Prostate gland (tissue), 2 donors: Measurements from ENCODE around the gene SZRD1.

Source experiments
- POLR2A ChIP-seq: fragments of 450-650 bp; IDR thresholded peaks from one replicate; pipeline ENCODE4 v1.6.1; 2016; ENCODE audit warnings: antibody characterized with exemption, mild to moderate bottlenecking
- POLR2AphosphoS5 ChIP-seq: sonication (generic); formaldehyde crosslinking; IDR thresholded peaks from one replicate; pipeline ENCODE4 v1.6.1; 2017; ENCODE audit warnings: antibody characterized with exemption
- TF ChIP-seq, protein P1 (sequence below), 4 experiments: fragments of 200-600 bp in 2 of 4; fragments of 450-650 bp in 2 of 4; sonication (generic) in 2 of 4; IDR thresholded peaks; 1 replicate in 3 of 4; 2 replicates in 1 of 4; pipeline ENCODE4 v1.5.1; 2016 to 2019; ENCODE audit warnings: antibody characterized with exemption in 4 of 4, mild to moderate bottlenecking in 2 of 4, moderate library complexity in 2 of 4

DNA sequence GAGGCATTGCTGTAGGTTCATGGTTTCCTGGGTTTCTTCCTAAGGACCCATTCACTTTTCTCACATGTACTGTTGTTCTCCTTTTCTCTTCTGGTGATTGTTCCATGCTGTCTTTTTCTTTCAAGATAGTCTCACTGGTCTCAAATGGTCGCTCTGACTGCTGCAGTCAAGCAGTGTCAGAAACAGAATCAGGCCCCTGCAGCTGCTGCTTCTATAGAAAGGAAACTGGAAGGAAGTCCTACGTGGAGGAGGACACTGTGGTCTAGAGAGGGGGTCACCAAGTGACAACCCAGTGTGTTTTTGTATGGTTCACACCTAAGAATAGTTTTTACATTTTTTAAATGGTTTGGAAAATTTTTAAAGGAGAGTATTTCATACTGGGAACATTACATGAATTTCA, 75.9 kb downstream of the SZRD1 start:
- TF ChIP-seq, protein P1, sequence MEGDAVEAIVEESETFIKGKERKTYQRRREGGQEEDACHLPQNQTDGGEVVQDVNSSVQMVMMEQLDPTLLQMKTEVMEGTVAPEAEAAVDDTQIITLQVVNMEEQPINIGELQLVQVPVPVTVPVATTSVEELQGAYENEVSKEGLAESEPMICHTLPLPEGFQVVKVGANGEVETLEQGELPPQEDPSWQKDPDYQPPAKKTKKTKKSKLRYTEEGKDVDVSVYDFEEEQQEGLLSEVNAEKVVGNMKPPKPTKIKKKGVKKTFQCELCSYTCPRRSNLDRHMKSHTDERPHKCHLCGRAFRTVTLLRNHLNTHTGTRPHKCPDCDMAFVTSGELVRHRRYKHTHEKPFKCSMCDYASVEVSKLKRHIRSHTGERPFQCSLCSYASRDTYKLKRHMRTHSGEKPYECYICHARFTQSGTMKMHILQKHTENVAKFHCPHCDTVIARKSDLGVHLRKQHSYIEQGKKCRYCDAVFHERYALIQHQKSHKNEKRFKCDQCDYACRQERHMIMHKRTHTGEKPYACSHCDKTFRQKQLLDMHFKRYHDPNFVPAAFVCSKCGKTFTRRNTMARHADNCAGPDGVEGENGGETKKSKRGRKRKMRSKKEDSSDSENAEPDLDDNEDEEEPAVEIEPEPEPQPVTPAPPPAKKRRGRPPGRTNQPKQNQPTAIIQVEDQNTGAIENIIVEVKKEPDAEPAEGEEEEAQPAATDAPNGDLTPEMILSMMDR (IDR thresholded peaks at IDR 0.05), result no peak
- TF ChIP-seq POLR2A (no peak), POLR2AphosphoS5 (no peak)
